GM03348 (cell line): Measurements from ENCODE around the gene RHBDD2.

Experiments used
- DNase-seq: peaks from one replicate; pipeline ENCODE4 v3.0.0; 2012; ENCODE audit warnings: low spot score

The RHBDD2 gene

GRCh38 chr7:75920431-75921161 is 41.8 kb downstream of the RHBDD2 start:
- no peak for DNase-seq

- no peak for DNase-seq
Observed at GRCh38 chr7:75921479-75921878, 42.6 kb downstream of the RHBDD2 start.

GRCh38 chr7:75922966-75923603 is 44.3 kb downstream of the RHBDD2 start:
- DNase-seq: no peak

GRCh38 chr7:75924256-75924655 is 45.4 kb downstream of the RHBDD2 start:
- DNase-seq: no peak

- DNase-seq: no peak
Observed at GRCh38 chr7:75924889-75925288, 46.1 kb downstream of the RHBDD2 start.

- no peak for DNase-seq
Observed at GRCh38 chr7:75925717-75926435, 47.0 kb downstream of the RHBDD2 start.

- no peak for DNase-seq
Observed at GRCh38 chr7:75928568-75928914, 49.7 kb downstream of the RHBDD2 start.

GRCh38 chr7:75931680-75932079 is 52.8 kb downstream of the RHBDD2 start:
- DNase-seq: no peak

- DNase-seq: peak; percentile 81
Observed at GRCh38 chr7:75937958-75938786, 59.3 kb downstream of the RHBDD2 start.
